Measurements from ENCODE around the gene CCDC9B. TPM values are rescaled to one million over a fixed set of nuclear protein-coding genes. Genes with fewer than 3 reads are reported as not detected.

Gene CCDC9B
- total RNA-seq, 1 experiment from 2014 or later: 1.4 TPM

- TF ChIP-seq E2F4 (CRISPR knock-in tag; IDR thresholded peaks at IDR 0.05; ENCODE audit: borderline replicate concordance, low read depth): no peak
- no peak for TF ChIP-seq RORB (CRISPR knock-in tag; IDR thresholded peaks at IDR 0.05)
- TF ChIP-seq JAZF1 (CRISPR knock-in tag; IDR thresholded peaks at IDR 0.05): no peak
- no peak for TF ChIP-seq FOXK1 (CRISPR knock-in tag; IDR thresholded peaks at IDR 0.05)
- no peak for TF ChIP-seq HMGA2 (CRISPR knock-in tag; IDR thresholded peaks at IDR 0.05)
- TF ChIP-seq GTF2I (CRISPR knock-in tag; conservative IDR thresholded peaks at IDR 0.05): no peak
- no peak for TF ChIP-seq KAT7 (CRISPR knock-in tag; IDR thresholded peaks at IDR 0.05; ENCODE audit: borderline replicate concordance)
- no peak for TF ChIP-seq IRF2 (CRISPR knock-in tag; IDR thresholded peaks at IDR 0.05; ENCODE audit: borderline replicate concordance, low read depth)
Observed at GRCh38 chr15:40306371-40306770, 34.4 kb downstream of the CCDC9B start (continued).

- Mint-ChIP-seq H3K27me3 (ENCODE audit: low read depth) (no peaks in the 10 kb centered on the region; the same call in 1 of the 2 replicates), H3K36me3 (peaks cover 5% of the 10 kb centered on the region), H3K4me1 (peaks cover 49% of the 10 kb centered on the region), H3K4me3 (no peak overlapping the region), H3K9me3 (peaks cover 5% of the 10 kb centered on the region), H3K27ac (no peak overlapping the region)
- no peak for TF ChIP-seq ESRRA (CRISPR knock-in tag; IDR thresholded peaks at IDR 0.05; ENCODE audit: borderline replicate concordance)
- TF ChIP-seq HMGA2 (CRISPR knock-in tag; IDR thresholded peaks at IDR 0.05): no peak
- no peak for TF ChIP-seq ZNF232 (CRISPR knock-in tag; IDR thresholded peaks at IDR 0.05)
- no peak for TF ChIP-seq HMGXB4 (CRISPR knock-in tag; IDR thresholded peaks at IDR 0.05)
- TF ChIP-seq ZNF512 (CRISPR knock-in tag; IDR thresholded peaks at IDR 0.05; ENCODE audit: borderline replicate concordance): no peak
- ChIA-PET POLR2A (no interaction called here), CTCF (interaction anchor here (0.6 to 12.4 kb wide), 8 partner anchors 18 to 201 kb away, joined by 3 to 341 read pairs (median 5); partner anchors contain the start of gene ANKRD63)
- DNase-seq (ENCODE audit: low spot score) (no peak), ATAC-seq (no peak)
Observed at GRCh38 chr15:40305281-40305680, 35.5 kb downstream of the CCDC9B start.

GRCh38 chr15:40303576-40303975, 37.2 kb downstream of the CCDC9B start:
- ChIA-PET CTCF (interaction anchor here (1.0 to 12.4 kb wide), 5 partner anchors 16 to 35 kb away, joined by 3 to 341 read pairs (median 12); partner anchors contain the start of genes ANKRD63 and INAFM2), POLR2A (interaction anchor here (1.0 kb wide), 1 partner anchor 36 kb away, joined by 3 read pairs; no protein-coding TSS in a partner anchor)
- no peak for DNase-seq (ENCODE audit: low spot score)
- peaks cover 18% of the 10 kb centered on the region for H3K36me3 Mint-ChIP-seq
- no peak for TF ChIP-seq ZNF232 (CRISPR knock-in tag; IDR thresholded peaks at IDR 0.05)
- no peak for TF ChIP-seq MLX (CRISPR knock-in tag; IDR thresholded peaks at IDR 0.05)
- no peak for TF ChIP-seq SMAD3 (CRISPR knock-in tag; IDR thresholded peaks at IDR 0.05; ENCODE audit: borderline replicate concordance)
- no peak for TF ChIP-seq ZNF263 (CRISPR knock-in tag; IDR thresholded peaks at IDR 0.05; ENCODE audit: low read depth)
- TF ChIP-seq ZBTB21 (CRISPR knock-in tag; IDR thresholded peaks at IDR 0.05; ENCODE audit: borderline replicate concordance): no peak
- H3K27me3 Mint-ChIP-seq (ENCODE audit: low read depth): no peaks in the 10 kb centered on the region; the same call in 1 of the 2 replicates
- ATAC-seq: no peak
- peaks cover 34% of the 10 kb centered on the region for H3K4me1 Mint-ChIP-seq
- no peak overlapping the region for H3K27ac Mint-ChIP-seq
- peaks cover 16% of the 10 kb centered on the region for H3K9me3 Mint-ChIP-seq
- H3K4me3 Mint-ChIP-seq: no peak overlapping the region

Measured in WTC11 (cell line).